ENCODE data around the gene HMOX2. TPM values are rescaled to one million over a fixed set of nuclear protein-coding genes. Genes with fewer than 3 reads are reported as not detected.

HMOX2 gene
- total and polyA plus RNA-seq, 8 donors: 12.8 to 29.6 (median 19.8) TPM

DNA sequence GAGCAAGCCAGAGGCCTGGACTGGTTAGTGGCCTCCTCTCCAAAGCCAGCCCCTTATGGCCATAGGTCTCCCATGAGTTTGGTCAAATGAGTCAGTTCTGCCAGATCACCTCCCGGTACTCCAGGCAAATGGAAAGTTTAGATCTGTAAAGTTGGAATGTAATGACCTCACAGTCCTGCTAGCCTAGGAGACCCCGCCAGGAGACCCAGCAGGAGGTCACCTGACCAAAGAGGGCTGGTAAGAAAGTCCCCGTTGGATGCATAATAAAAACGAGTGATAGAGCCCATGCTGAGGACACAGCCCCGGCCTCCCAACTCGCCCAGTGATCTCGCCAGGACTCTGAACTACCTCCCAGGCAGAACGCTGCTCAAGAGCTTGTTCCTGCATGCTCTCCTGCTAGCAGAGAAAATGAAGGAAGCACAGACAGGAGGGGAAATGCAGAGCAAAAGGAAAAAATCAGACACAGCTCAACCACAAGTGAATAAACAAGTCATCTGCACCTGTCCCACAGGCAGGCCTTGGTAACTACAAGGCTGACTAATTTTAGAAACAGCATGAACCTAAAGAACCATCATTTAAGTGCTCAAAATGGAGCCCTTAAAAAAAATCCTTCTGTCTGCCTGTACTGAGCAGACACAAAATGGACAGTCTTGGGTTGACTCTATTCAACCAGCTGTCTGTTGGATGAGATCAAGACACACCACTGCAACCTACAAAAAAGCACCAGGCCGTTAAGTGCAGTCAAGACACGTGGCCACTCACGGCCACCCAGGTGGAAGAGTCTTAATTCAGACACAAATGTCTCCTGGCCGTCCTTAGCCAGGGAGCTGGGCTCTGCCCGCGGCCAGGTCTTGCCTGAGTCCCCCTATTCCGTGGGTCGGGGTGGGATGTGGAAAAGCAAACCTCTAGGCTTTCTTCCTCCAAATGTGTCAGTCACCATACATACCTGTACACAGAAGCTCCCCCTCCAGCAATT, 53.2 kb downstream of the HMOX2 start:
- intact Hi-C loops (cut with DNase I): no loop called here
- ATAC-seq (peak; percentile 52 to 78 (median 73)), DNase-seq (peak in 3 of 6 donors; percentile 45 to 65 (median 47))

DNA sequence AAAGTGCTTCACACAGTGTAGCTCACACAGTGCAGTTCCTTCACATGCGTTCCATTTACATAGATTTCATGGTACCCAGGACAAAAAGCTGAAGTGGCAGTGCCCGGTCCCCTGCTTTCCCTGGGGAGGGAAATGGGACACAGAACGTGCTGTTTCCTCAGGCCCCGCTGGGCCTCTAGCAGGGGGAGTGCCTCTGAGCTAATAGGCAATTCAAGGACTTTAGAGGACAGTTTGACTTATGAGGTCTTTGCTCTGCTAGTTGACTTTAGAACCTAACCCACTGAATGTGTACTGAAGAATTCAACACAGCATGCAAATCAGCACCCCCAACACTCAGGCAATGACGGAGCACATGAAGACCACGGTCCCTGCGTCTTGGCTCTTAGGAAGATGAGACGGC, 55.6 kb downstream of the HMOX2 start:
- peaks cover 18 to 22% (median 22%) of the 10 kb centered on the region in 3 donors for H3K4me1 ChIP-seq
- TF ChIP-seq, protein P1, sequence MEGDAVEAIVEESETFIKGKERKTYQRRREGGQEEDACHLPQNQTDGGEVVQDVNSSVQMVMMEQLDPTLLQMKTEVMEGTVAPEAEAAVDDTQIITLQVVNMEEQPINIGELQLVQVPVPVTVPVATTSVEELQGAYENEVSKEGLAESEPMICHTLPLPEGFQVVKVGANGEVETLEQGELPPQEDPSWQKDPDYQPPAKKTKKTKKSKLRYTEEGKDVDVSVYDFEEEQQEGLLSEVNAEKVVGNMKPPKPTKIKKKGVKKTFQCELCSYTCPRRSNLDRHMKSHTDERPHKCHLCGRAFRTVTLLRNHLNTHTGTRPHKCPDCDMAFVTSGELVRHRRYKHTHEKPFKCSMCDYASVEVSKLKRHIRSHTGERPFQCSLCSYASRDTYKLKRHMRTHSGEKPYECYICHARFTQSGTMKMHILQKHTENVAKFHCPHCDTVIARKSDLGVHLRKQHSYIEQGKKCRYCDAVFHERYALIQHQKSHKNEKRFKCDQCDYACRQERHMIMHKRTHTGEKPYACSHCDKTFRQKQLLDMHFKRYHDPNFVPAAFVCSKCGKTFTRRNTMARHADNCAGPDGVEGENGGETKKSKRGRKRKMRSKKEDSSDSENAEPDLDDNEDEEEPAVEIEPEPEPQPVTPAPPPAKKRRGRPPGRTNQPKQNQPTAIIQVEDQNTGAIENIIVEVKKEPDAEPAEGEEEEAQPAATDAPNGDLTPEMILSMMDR (IDR thresholded peaks at IDR 0.05): no peak
- H3K9me3 ChIP-seq: no peaks in the 10 kb centered on the region
- H3K36me3 ChIP-seq: no peaks in the 10 kb centered on the region
- ATAC-seq (no peak), FAIRE-seq (no peak), DNase-seq (peak in 1 of 6 donors; percentile 27)
- H3K27me3 ChIP-seq: no peaks in the 10 kb centered on the region
- H3K4me3 ChIP-seq: no peak overlapping the region
- intact Hi-C loops (cut with DNase I): no loop called here
- peak overlapping the region in 2 of 4 donors; percentile 84 to 86 for H3K27ac ChIP-seq
- 87 to 91% methylated on average over 8 of the region's 8 CpGs for WGBS, 2 donors

More for the DNA sequence above, 53.2 kb downstream of the HMOX2 start:
- H3K4me3 ChIP-seq: peak overlapping the region in 1 of 4 donors; percentile 4
- no peaks in the 10 kb centered on the region for H3K9me3 ChIP-seq
- peak overlapping the region; percentile 28 to 86 (median 72) for H3K27ac ChIP-seq
- WGBS, 2 donors: 38 to 44% methylated on average over 16 of the region's 16 CpGs
- TF ChIP-seq, protein P1 (IDR thresholded peaks at IDR 0.05): no peak
- no peaks in the 10 kb centered on the region for H3K36me3 ChIP-seq
- peaks cover 18 to 27% (median 22%) of the 10 kb centered on the region in 3 donors for H3K4me1 ChIP-seq
- FAIRE-seq: no peak
- no peaks in the 10 kb centered on the region for H3K27me3 ChIP-seq

DNA sequence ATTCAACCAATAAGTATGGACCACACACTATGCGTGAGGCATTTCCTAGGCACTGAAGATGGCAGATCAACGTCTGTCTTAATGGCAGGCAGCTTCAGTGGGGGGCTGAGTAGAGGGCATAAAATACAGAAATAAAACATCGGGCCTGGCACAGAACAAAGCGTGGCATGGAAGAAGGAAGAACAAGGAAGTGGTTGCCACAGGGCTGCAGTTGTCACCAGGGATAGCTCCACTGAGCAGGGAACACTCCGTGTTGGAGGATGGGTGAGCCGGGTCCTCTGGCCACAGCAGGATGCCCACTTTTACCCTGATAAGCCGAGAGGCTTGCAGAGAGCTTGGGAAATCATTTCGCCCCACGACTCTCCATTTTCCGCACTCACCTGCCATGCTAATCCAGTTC, 56.0 kb downstream of the HMOX2 start:
- H3K36me3 ChIP-seq: no peaks in the 10 kb centered on the region

GRCh38 chr16:4533490-4533889, 57.3 kb downstream of the HMOX2 start:
- Histone ChIP-seq H3K27me3 (no peaks in the 10 kb centered on the region), H3K4me3 (no peak overlapping the region), H3K27ac (peak overlapping the region in 2 of 4 donors; percentile 35 to 37), H3K9me3 (no peaks in the 10 kb centered on the region), H3K36me3 (no peaks in the 10 kb centered on the region), H3K4me1 (peaks cover 15 to 29% (median 22%) of the 10 kb centered on the region in 3 donors)
- no peak for FAIRE-seq
- TF ChIP-seq, protein P1 (IDR thresholded peaks at IDR 0.05): no peak
- 92 to 98% methylated on average over 6 of the region's 6 CpGs for WGBS, 2 donors
- no peak for ATAC-seq
- intact Hi-C loops (cut with DNase I): no loop called here
- DNase-seq: peak in 1 of 6 donors; percentile 12

More for the DNA sequence above, 56.0 kb downstream of the HMOX2 start:
- no peaks in the 10 kb centered on the region for H3K9me3 ChIP-seq
- H3K27me3 ChIP-seq: no peaks in the 10 kb centered on the region
- no peak for FAIRE-seq
- peak in 1 of 6 donors; percentile 14 for DNase-seq
- intact Hi-C loops (cut with DNase I): no loop called here
- H3K4me1 ChIP-seq: peaks cover 18 to 25% (median 22%) of the 10 kb centered on the region in 3 donors
- WGBS, 2 donors: 92 to 97% methylated on average over 10 of the region's 10 CpGs
- no peak overlapping the region for H3K27ac ChIP-seq
- ATAC-seq: no peak
- TF ChIP-seq, protein P1 (IDR thresholded peaks at IDR 0.05): no peak
- H3K4me3 ChIP-seq: no peak overlapping the region

Measured in pancreas (tissue), 10 donors.